GM12872 (cell line): ENCODE data around the gene DPP7.
A peak's percentile ranks its signal among the peaks of the same experiment; 100 is the strongest.

Source experiments
- CTCF ChIP-seq: IDR thresholded peaks from 3 replicates; pipeline ENCODE4 v1.5.1; 2011; ENCODE audit warnings: low read depth, mild to moderate bottlenecking, low read length, moderate library complexity; ENCODE audit not compliant: insufficient read depth

DPP7 gene

GRCh38 chr9:137068539-137069507 lies 45.7 kb downstream of the DPP7 start:
- no peak for TF ChIP-seq CTCF

- peak; percentile 84 for TF ChIP-seq CTCF
These were observed 46.5 kb downstream of the DPP7 start for GRCh38 chr9:137067860-137068538.

- no peak for TF ChIP-seq CTCF
These were observed 48.3 kb downstream of the DPP7 start for GRCh38 chr9:137066096-137066861.

GRCh38 chr9:137065336-137065967 lies 49.1 kb downstream of the DPP7 start:
- no peak for TF ChIP-seq CTCF

- no peak for TF ChIP-seq CTCF
These were observed 49.7 kb downstream of the DPP7 start for GRCh38 chr9:137064880-137065164.

GRCh38 chr9:137064027-137064879 lies 50.3 kb downstream of the DPP7 start:
- peak; percentile 91 for TF ChIP-seq CTCF
